GM12875 (cell line): Measurements from ENCODE around the gene NOS1AP.

Source experiments
- H3K4me3 ChIP-seq: one replicate; pipeline ENCODE4 v1.5.1; 2011; ENCODE audit warnings: low read depth, low read length, control low read depth
- CTCF ChIP-seq: IDR thresholded peaks from 2 replicates; pipeline ENCODE4 v1.5.1; 2011; ENCODE audit warnings: low read depth, mild to moderate bottlenecking, control low read depth, inconsistent platforms, low read length, moderate library complexity, borderline replicate concordance; ENCODE audit not compliant: insufficient read depth

The NOS1AP gene

GRCh38 chr1:162159515-162159914 is 90.0 kb downstream of the NOS1AP start:
- TF ChIP-seq CTCF, result no peak

GRCh38 chr1:162161916-162162550 is 92.5 kb downstream of the NOS1AP start:
- no peak overlapping the region for H3K4me3 ChIP-seq

More at GRCh38 chr1:162159515-162159914, 90.0 kb downstream of the NOS1AP start:
- no peak overlapping the region for H3K4me3 ChIP-seq

GRCh38 chr1:162165528-162165927 is 96.0 kb downstream of the NOS1AP start:
- TF ChIP-seq CTCF, result no peak
- no peak overlapping the region for H3K4me3 ChIP-seq

More at GRCh38 chr1:162161916-162162550, 92.5 kb downstream of the NOS1AP start:
- TF ChIP-seq CTCF, result no peak

GRCh38 chr1:162166917-162167615 is 97.6 kb downstream of the NOS1AP start:
- no peak for TF ChIP-seq CTCF
- H3K4me3 ChIP-seq, result no peak overlapping the region

GRCh38 chr1:162168261-162168660 is 98.8 kb downstream of the NOS1AP start:
- no peak for TF ChIP-seq CTCF
- no peak overlapping the region for H3K4me3 ChIP-seq

- no peak overlapping the region for H3K4me3 ChIP-seq
- no peak for TF ChIP-seq CTCF
These were observed 99.7 kb downstream of the NOS1AP start for GRCh38 chr1:162169031-162169790.
